ENCODE results near the gene PCDHGC3.
A peak's percentile ranks its signal among the peaks of the same experiment; 100 is the strongest.
"Not testable (repeated sequence)": the region's sequence is repeated elsewhere in the genome, so short reads cannot be mapped to it uniquely, and the experiment has no call there.

Gene PCDHGC3

DNA sequence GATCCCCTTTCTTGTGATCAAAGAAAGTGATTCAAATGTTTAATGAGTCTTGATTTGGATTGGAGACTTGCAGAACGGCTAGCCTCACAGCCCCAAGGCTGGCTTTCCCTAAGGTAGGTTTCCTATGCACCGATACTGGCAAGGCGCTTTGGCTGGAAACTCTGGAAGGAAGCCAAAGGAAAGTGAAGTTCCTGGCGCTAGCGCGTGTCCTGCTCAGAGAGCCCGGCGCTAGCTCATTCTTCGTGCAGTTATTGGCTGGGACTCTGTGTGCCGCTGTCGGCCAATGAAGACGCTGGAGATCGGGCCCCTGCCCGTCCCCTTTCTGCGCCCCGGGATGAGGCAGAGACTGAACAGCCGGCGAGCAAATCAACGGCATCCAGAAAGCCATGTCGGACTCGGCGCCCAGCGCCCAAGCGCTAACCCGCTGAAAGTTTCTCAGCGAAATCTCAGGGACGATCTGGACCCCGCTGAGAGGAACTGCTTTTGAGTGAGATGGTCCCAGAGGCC, at the start of gene PCDHGC3:
Gene PCDHGC3, plus strand, starts transcription at position 342 of the 507 bp plus-strand sequence. Its CDS starts 151 bp downstream, at position 493.
- peak in 1 of 3 donors; percentile 23 for DNase-seq (ENCODE audit: low read depth in 3 of 3, low spot score in 1 of 3)

- DNase-seq (ENCODE audit: low read depth in 3 of 3, low spot score in 1 of 3) = no peak
Observed at GRCh38 chr5:141427783-141428426, 47.9 kb upstream of the PCDHGC3 start.

- no peak for DNase-seq (ENCODE audit: low read depth in 3 of 3, low spot score in 1 of 3)
Observed at GRCh38 chr5:141430332-141431113, 45.2 kb upstream of the PCDHGC3 start, which contains the start of gene PCDHGA12. TSS of gene PCDHGA12 (plus strand) at chr5:141430507. CDS start at chr5:141430760, 253 bp downstream.

DNA sequence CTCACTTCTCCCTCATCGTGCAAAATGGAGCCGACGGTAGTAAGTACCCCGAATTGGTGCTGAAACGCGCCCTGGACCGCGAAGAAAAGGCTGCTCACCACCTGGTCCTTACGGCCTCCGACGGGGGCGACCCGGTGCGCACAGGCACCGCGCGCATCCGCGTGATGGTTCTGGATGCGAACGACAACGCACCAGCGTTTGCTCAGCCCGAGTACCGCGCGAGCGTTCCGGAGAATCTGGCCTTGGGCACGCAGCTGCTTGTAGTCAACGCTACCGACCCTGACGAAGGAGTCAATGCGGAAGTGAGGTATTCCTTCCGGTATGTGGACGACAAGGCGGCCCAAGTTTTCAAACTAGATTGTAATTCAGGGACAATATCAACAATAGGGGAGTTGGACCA, 44.5 kb upstream of the PCDHGC3 start:
- no peak for DNase-seq (ENCODE audit: low read depth in 3 of 3, low spot score in 1 of 3)

GRCh38 chr5:141432308-141432707, 43.5 kb upstream of the PCDHGC3 start:
- DNase-seq (ENCODE audit: low read depth in 3 of 3, low spot score in 1 of 3) = not testable (repeated sequence)

DNA sequence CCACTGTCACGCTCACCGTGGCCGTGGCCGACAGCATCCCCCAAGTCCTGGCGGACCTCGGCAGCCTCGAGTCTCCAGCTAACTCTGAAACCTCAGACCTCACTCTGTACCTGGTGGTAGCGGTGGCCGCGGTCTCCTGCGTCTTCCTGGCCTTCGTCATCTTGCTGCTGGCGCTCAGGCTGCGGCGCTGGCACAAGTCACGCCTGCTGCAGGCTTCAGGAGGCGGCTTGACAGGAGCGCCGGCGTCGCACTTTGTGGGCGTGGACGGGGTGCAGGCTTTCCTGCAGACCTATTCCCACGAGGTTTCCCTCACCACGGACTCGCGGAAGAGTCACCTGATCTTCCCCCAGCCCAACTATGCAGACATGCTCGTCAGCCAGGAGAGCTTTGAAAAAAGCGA, 43.0 kb upstream of the PCDHGC3 start:
- DNase-seq (ENCODE audit: low read depth in 3 of 3, low spot score in 1 of 3) = not testable (repeated sequence)

- no peak for DNase-seq (ENCODE audit: low read depth in 3 of 3, low spot score in 1 of 3)
Observed at GRCh38 chr5:141434006-141434405, 41.8 kb upstream of the PCDHGC3 start.

GRCh38 chr5:141437221-141437620, 38.5 kb upstream of the PCDHGC3 start:
- DNase-seq (ENCODE audit: low read depth in 3 of 3, low spot score in 1 of 3) = no peak

DNA sequence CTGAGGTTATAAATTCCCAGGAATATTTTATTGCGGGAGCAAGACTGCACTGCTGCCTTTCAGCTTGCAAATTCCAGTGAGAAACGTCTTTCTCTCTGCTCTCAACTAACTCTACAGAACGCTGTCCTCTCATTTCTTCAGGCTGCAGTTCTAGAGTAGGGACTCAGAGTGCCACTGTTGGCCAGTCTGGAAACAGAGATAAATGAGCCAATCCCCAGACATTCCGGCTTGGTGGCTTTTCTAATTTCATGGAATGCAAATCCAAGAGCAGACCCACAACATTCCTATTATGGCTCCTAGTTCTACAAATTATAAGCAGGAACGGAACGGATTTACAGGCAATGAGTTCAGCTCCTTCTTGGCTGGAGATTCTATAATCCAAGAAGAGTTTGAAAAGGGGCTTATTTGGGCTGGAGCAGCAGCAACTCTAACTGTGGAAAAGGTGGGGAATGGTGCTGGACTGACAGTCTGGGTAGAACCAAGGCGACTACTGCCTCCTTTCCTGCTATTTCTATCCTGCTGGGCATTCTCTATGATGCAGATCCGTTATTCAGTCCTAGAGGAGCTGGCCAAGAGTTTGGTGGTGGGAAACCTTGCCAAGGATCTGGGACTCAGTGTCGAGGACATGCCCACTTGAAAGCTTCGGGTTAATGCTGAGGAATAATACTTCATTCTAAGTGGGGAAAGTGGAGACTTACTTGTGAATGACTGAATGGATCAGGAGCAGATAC, 36.2 kb upstream of the PCDHGC3 start:
- DNase-seq (ENCODE audit: low read depth in 3 of 3, low spot score in 1 of 3) = no peak

- DNase-seq (ENCODE audit: low read depth in 3 of 3, low spot score in 1 of 3) = no peak
Observed at GRCh38 chr5:141440341-141440740, 35.4 kb upstream of the PCDHGC3 start.

GRCh38 chr5:141441571-141442170, 34.1 kb upstream of the PCDHGC3 start:
- no peak for DNase-seq (ENCODE audit: low read depth in 3 of 3, low spot score in 1 of 3)

DNA sequence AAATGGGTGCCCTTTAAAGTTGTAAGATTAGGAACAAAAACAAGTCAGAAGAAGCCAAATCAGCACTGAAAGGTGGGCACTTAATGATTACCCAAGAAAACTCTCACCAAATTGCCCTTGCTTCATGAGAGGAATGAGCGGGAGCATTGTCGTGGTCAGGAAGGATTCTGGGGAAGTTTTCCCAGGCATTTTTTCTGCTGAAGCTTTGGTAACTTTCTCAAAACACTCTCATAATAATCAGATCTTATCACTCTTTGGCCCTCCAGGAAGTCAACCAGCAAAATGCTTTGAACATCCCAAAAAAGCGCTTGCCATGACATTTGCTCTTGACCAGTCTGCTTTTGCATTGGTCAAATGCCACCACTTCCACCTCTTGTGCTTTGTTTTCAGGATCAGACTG, 10.4 kb upstream of the PCDHGC3 start:
- DNase-seq (ENCODE audit: low read depth in 3 of 3, low spot score in 1 of 3) = no peak

DNA sequence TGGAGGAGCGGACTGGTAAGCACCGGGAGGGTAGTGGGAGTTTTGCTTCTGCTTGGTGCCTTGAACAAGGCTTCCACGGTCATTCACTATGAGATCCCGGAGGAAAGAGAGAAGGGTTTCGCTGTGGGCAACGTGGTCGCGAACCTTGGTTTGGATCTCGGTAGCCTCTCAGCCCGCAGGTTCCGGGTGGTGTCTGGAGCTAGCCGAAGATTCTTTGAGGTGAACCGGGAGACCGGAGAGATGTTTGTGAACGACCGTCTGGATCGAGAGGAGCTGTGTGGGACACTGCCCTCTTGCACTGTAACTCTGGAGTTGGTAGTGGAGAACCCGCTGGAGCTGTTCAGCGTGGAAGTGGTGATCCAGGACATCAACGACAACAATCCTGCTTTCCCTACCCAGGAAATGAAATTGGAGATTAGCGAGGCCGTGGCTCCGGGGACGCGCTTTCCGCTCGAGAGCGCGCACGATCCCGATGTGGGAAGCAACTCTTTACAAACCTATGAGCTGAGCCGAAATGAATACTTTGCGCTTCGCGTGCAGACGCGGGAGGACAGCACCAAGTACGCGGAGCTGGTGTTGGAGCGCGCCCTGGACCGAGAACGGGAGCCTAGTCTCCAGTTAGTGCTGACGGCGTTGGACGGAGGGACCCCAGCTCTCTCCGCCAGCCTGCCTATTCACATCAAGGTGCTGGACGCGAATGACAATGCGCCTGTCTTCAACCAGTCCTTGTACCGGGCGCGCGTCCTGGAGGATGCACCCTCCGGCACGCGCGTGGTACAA, 556 bp downstream of the PCDHGC3 start:
- DNase-seq (ENCODE audit: low read depth in 3 of 3, low spot score in 1 of 3) = no peak

GRCh38 chr5:141477044-141477575, 1.3 kb downstream of the PCDHGC3 start:
- no peak for DNase-seq (ENCODE audit: low read depth in 3 of 3, low spot score in 1 of 3)

DNA sequence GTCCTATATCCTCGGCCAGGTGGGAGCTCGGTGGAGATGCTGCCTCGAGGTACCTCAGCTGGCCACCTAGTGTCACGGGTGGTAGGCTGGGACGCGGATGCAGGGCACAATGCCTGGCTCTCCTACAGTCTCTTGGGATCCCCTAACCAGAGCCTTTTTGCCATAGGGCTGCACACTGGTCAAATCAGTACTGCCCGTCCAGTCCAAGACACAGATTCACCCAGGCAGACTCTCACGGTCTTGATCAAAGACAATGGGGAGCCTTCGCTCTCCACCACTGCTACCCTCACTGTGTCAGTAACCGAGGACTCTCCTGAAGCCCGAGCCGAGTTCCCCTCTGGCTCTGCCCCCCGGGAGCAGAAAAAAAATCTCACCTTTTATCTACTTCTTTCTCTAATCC, 2.0 kb downstream of the PCDHGC3 start:
- DNase-seq (ENCODE audit: low read depth in 3 of 3, low spot score in 1 of 3) = no peak

DNA sequence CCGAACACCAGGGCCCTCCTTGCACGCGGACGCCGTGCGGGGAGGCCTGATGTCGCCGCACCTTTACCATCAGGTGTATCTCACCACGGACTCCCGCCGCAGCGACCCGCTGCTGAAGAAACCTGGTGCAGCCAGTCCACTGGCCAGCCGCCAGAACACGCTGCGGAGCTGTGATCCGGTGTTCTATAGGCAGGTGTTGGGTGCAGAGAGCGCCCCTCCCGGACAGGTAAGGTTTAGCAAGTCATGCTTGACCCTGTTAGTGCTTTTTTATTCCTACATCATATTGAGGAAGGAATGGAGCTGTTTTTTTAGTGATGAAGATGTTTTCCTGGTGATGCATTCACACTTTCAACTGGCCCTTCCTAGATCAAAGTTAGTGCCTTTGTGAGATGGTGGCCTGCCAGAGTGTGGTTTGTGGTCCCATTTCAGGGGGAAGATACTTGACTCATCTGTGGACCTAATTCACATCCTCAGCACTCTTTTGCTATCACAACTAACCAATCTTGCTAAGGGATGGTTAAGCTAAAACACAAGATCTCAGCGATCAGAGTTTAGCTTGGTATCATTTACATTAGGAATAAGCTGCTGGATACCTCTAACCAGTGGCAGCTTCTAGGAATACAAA, 2.7 kb downstream of the PCDHGC3 start:
- no peak for DNase-seq (ENCODE audit: low read depth in 3 of 3, low spot score in 1 of 3)

- no peak for DNase-seq (ENCODE audit: low read depth in 3 of 3, low spot score in 1 of 3)
Observed at GRCh38 chr5:141479776-141480175, 4.0 kb downstream of the PCDHGC3 start.

DNA sequence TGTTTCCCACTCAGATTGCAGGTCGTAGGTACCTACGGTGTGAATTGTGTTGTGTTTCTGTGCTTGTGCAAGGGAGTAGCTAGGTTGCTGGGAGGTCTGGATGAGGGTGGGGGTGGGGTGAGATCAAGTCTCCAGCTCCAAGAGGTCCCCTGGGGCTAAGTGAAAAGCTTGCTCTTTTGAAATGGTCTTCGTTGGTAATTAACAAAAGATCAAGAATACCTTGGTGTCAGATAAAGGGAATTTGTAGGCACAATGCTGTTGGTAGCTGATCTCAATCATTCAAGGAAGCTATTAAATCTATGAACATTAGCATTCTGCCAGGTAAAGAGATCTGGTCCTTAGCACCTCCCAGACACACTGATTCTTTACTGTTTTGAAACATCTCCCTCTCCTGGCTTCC, 8.1 kb downstream of the PCDHGC3 start:
- no peak for DNase-seq (ENCODE audit: low read depth in 3 of 3, low spot score in 1 of 3)

- no peak for DNase-seq (ENCODE audit: low read depth in 3 of 3, low spot score in 1 of 3)
Observed at GRCh38 chr5:141484310-141484640, 8.5 kb downstream of the PCDHGC3 start.
